H1 (cell line): Measurements from ENCODE around the gene GIGYF2. TPM values are rescaled to one million over a fixed set of nuclear protein-coding genes. Genes with fewer than 3 reads are reported as not detected.

Experiments
- CTCF ChIA-PET: fragments of 300-600 bp; sonication (Branson Sonifier 250); formaldehyde crosslinking; loops from one replicate; lab custom pipeline; 2021; ENCODE audit not compliant: partially characterized antibody; lab: Charles Lee
- POLR2A ChIA-PET: fragments of 300-600 bp; sonication (Branson Sonifier 250); formaldehyde crosslinking; loops from one replicate; lab custom pipeline; 2021; ENCODE audit warnings: inconsistent platforms; ENCODE audit not compliant: partially characterized antibody; lab: Charles Lee
- DNase-seq, 2 experiments: peaks; one replicate each; pipeline versions ENCODE4 v3.0.0 to v3.0.0-alpha.2; 2010 to 2022; ENCODE audit warnings: low spot score in 2 of 2, low read depth in 1 of 2, mixed read lengths in 1 of 2
- FAIRE-seq: peaks from 2 replicates; lab custom pipeline; 2011; peaks lifted over from hg19 to GRCh38; lab: Jason Lieb, UNC
- H2AFZ ChIP-seq: 2 replicates; pipeline ENCODE4 v1.8.1; 2012; ENCODE audit warnings: low read length, inconsistent platforms
- H2AK5ac ChIP-seq: 2 replicates; pipeline ENCODE4 v1.6.1; 2013; ENCODE audit warnings: low read depth, low read length
- H2BK120ac ChIP-seq: replicated peaks from 2 replicates; pipeline ENCODE3; 2013; ENCODE audit warnings: low read depth, low read length, inconsistent platforms
- H2BK12ac ChIP-seq: 2 replicates; pipeline ENCODE4 v1.6.1; 2013; ENCODE audit warnings: low read depth, low read length
- H2BK15ac ChIP-seq: 2 replicates; pipeline ENCODE4 v1.6.1; 2013; ENCODE audit warnings: low read length
- H2BK20ac ChIP-seq: 2 replicates; pipeline ENCODE4 v1.6.1; 2013; ENCODE audit warnings: low read length
- H2BK5ac ChIP-seq: 2 replicates; pipeline ENCODE4 v1.6.1; 2013; ENCODE audit warnings: low read depth, low read length
- H3K14ac ChIP-seq: 2 replicates; pipeline ENCODE4 v1.6.1; 2013; ENCODE audit warnings: inconsistent platforms; ENCODE audit not compliant: insufficient read length
- H3K18ac ChIP-seq: 2 replicates; pipeline ENCODE4 v1.6.1; 2013; ENCODE audit warnings: low read length; ENCODE audit errors: extremely low read depth
- H3K23ac ChIP-seq: 2 replicates; pipeline ENCODE4 v1.6.1; 2013; ENCODE audit warnings: inconsistent platforms; ENCODE audit not compliant: insufficient read length
- H3K23me2 ChIP-seq: 2 replicates; pipeline ENCODE4 v1.6.1; 2013; ENCODE audit warnings: low read depth, low read length
- H3K27ac ChIP-seq: 2 replicates; pipeline ENCODE4 v1.6.1; 2011; ENCODE audit warnings: low read depth, low read length, inconsistent platforms
- H3K27me3 ChIP-seq, 4 experiments: replicated peaks in 1 of 4; 1 replicate in 1 of 4; 2 replicates in 3 of 4; pipeline versions ENCODE4 v1.6.1 to v1.8.1; 2011 to 2013; ENCODE audit warnings: low read length in 3 of 4, mild to moderate bottlenecking in 3 of 4, inconsistent platforms in 2 of 4, mixed read lengths in 2 of 4, moderate library complexity in 1 of 4; ENCODE audit not compliant: control insufficient read depth in 3 of 4, insufficient read depth in 3 of 4; ENCODE audit errors: extremely low read depth in 1 of 4
- H3K36me3 ChIP-seq, 4 experiments: 2 replicates each; pipeline versions ENCODE4 v1.6.1 to v1.8.1; 2011 to 2013; ENCODE audit warnings: mild to moderate bottlenecking in 4 of 4, low read length in 3 of 4, moderate library complexity in 2 of 4, control low read depth in 1 of 4, inconsistent platforms in 1 of 4; ENCODE audit not compliant: insufficient read depth in 4 of 4, control insufficient read depth in 2 of 4
- H3K4ac ChIP-seq: replicated peaks from 2 replicates; pipeline ENCODE3; 2013; ENCODE audit warnings: low read length, low read depth, mixed read lengths, inconsistent platforms; ENCODE audit not compliant: insufficient read length
- H3K4me1 ChIP-seq, 4 experiments: replicated peaks in 1 of 4; 1 replicate in 1 of 4; 2 replicates in 3 of 4; pipeline versions ENCODE4 v1.6.1 to v1.8.1; 2011 to 2013; ENCODE audit warnings: low read length in 3 of 4, inconsistent platforms in 2 of 4, mixed read lengths in 1 of 4; ENCODE audit not compliant: insufficient read depth in 4 of 4, control insufficient read depth in 3 of 4
- H3K4me2 ChIP-seq, 2 experiments: 2 replicates each; pipeline versions ENCODE4 v1.6.1 to v1.8.1; 2011 to 2013; ENCODE audit warnings: low read depth in 2 of 2, low read length in 2 of 2, control low read depth in 1 of 2, inconsistent platforms in 1 of 2, mild to moderate bottlenecking in 1 of 2; ENCODE audit not compliant: insufficient read depth in 1 of 2
- H3K4me3 ChIP-seq, 4 experiments: fragments of 200-600, 300-600 bp in 1 of 4; sonication (generic), shearing (Covaris generic), sonication (Bioruptor Twin) in 1 of 4; 2 replicates each; pipeline versions ENCODE4 v1.5.1 to v1.8.1; 2011 to 2016; ENCODE audit warnings: low read length in 4 of 4, low read depth in 3 of 4, control low read depth in 2 of 4, inconsistent platforms in 2 of 4, mild to moderate bottlenecking in 2 of 4, mixed read lengths in 1 of 4, moderate library complexity in 1 of 4; ENCODE audit not compliant: insufficient read depth in 2 of 4; ENCODE audit errors: extremely low read depth in 1 of 4
- H3K56ac ChIP-seq: replicated peaks from 2 replicates; pipeline ENCODE3; 2013; ENCODE audit warnings: low read depth, mild to moderate bottlenecking, mixed read lengths, low read length, inconsistent platforms; ENCODE audit not compliant: insufficient read length
- H3K79me1 ChIP-seq: 2 replicates; pipeline ENCODE4 v1.6.1; 2013; ENCODE audit warnings: low read depth, low read length, control low read depth
- H3K79me2 ChIP-seq, 2 experiments: 2 replicates each; pipeline versions ENCODE4 v1.6.1 to v1.8.1; 2012 to 2013; ENCODE audit warnings: low read length in 2 of 2, mild to moderate bottlenecking in 2 of 2, inconsistent platforms in 1 of 2; ENCODE audit not compliant: insufficient read depth in 2 of 2, control insufficient read depth in 1 of 2
- H3K9ac ChIP-seq, 4 experiments: replicated peaks in 1 of 4; 1 replicate in 1 of 4; 2 replicates in 3 of 4; pipeline versions ENCODE4 v1.6.1 to v1.8.1; 2011 to 2013; ENCODE audit warnings: low read depth in 3 of 4, low read length in 3 of 4, control low read depth in 2 of 4, mild to moderate bottlenecking in 2 of 4, moderate library complexity in 2 of 4, inconsistent platforms in 1 of 4; ENCODE audit errors: extremely low read depth in 1 of 4
- H3K9me3 ChIP-seq, 2 experiments: 2 replicates each; pipeline versions ENCODE4 v1.6.1 to v1.8.1; 2012 to 2013; ENCODE audit warnings: mild to moderate bottlenecking in 2 of 2, moderate library complexity in 2 of 2, control low read depth in 1 of 2, inconsistent platforms in 1 of 2, low read depth in 1 of 2, low read length in 1 of 2, mixed read lengths in 1 of 2; ENCODE audit not compliant: insufficient read depth in 2 of 2
- H4K20me1 ChIP-seq, 2 experiments: replicated peaks in 1 of 2; 2 replicates each; pipeline versions ENCODE3 to v1.8.1; 2011 to 2013; ENCODE audit warnings: inconsistent platforms in 2 of 2, low read length in 2 of 2, mild to moderate bottlenecking in 1 of 2; ENCODE audit not compliant: insufficient read depth in 2 of 2, control insufficient read depth in 1 of 2
- H4K5ac ChIP-seq: 2 replicates; pipeline ENCODE4 v1.6.1; 2013; ENCODE audit warnings: low read length, low read depth, mixed read lengths, inconsistent platforms; ENCODE audit not compliant: insufficient read length
- H4K8ac ChIP-seq: 2 replicates; pipeline ENCODE4 v1.8.0; 2013; ENCODE audit warnings: mild to moderate bottlenecking, moderate library complexity, low read length, inconsistent platforms; ENCODE audit not compliant: insufficient read depth; ENCODE audit errors: extremely low read depth
- H4K91ac ChIP-seq: replicated peaks from 2 replicates; pipeline ENCODE3; 2013; ENCODE audit warnings: low read length, mixed read lengths, inconsistent platforms; ENCODE audit not compliant: insufficient read length
- CBX8 ChIP-seq: fragments of 300-800, 300-1000 bp; sonication (generic); IDR thresholded peaks from 2 replicates; pipeline ENCODE4 v1.7.1; 2016; ENCODE audit warnings: low read depth, low read length, borderline replicate concordance
- E2F6 ChIP-seq: IDR thresholded peaks from 2 replicates; pipeline ENCODE4 v1.6.1; 2012; ENCODE audit warnings: inconsistent platforms
- EZH2 ChIP-seq: fragments of 200-600 bp; sonication (generic); IDR thresholded peaks from 2 replicates; pipeline ENCODE4 v1.7.1; 2012; ENCODE audit warnings: low read depth, mild to moderate bottlenecking, moderate library complexity, low read length, inconsistent platforms; ENCODE audit not compliant: severe bottlenecking
- GABPA ChIP-seq: IDR thresholded peaks from 2 replicates; pipeline ENCODE4 v1.6.1; 2011; ENCODE audit warnings: mild to moderate bottlenecking, low read length, moderate library complexity, borderline replicate concordance; ENCODE audit not compliant: insufficient read depth
- HDAC2 ChIP-seq, 2 experiments: fragments of 300-600 bp in 1 of 2; sonication (generic) in 1 of 2; IDR thresholded peaks; 2 replicates each; pipeline ENCODE4 v1.6.1; 2011 to 2012; ENCODE audit warnings: low read depth in 2 of 2, low read length in 2 of 2, mild to moderate bottlenecking in 2 of 2, moderate library complexity in 2 of 2, borderline replicate concordance in 1 of 2, inconsistent platforms in 1 of 2
- JUN ChIP-seq: IDR thresholded peaks from 2 replicates; pipeline ENCODE4 v1.6.1; 2011; ENCODE audit warnings: low read depth, mild to moderate bottlenecking, improper control_type of control experiment, low read length
- KDM5A ChIP-seq: fragments of 200-600 bp; IDR thresholded peaks from 2 replicates; pipeline ENCODE4 v1.7.1; 2012; ENCODE audit warnings: mild to moderate bottlenecking, low read length, inconsistent platforms, mixed read lengths
- SIRT6 ChIP-seq: IDR thresholded peaks from one replicate; pipeline ENCODE4 v1.7.1; 2012; ENCODE audit warnings: low read length, inconsistent platforms
- SRF ChIP-seq: IDR thresholded peaks from 2 replicates; pipeline ENCODE4 v1.6.1; 2011; ENCODE audit warnings: mild to moderate bottlenecking, low read depth, low read length, moderate library complexity
- TAF1 ChIP-seq: IDR thresholded peaks from 2 replicates; pipeline ENCODE4 v1.6.1; 2011; ENCODE audit warnings: mild to moderate bottlenecking, low read depth, low read length
- TBP ChIP-seq: IDR thresholded peaks from 2 replicates; pipeline ENCODE4 v1.6.1; 2011; ENCODE audit warnings: low read depth, low read length, improper control_type of control experiment
- TCF12 ChIP-seq: IDR thresholded peaks from 2 replicates; pipeline ENCODE4 v1.6.1; 2011; ENCODE audit warnings: low read depth, mild to moderate bottlenecking, low read length
- WGBS, 2 experiments: shearing (Covaris generic) in 1 of 2; methylation state at CpG; one replicate each; pipeline versions ENCODE4 v1.1.6 to v1.1.7; 2013 to 2015; ENCODE audit warnings: low lambda C conversion rate in 2 of 2, mixed read lengths in 2 of 2, inconsistent platforms in 1 of 2, low coverage in 1 of 2, missing lambda C conversion rate in 1 of 2; ENCODE audit not compliant: insufficient replicate concordance in 2 of 2, insufficient coverage in 1 of 2, insufficient read length in 1 of 2; ENCODE audit errors: extremely low coverage in 1 of 2, missing lambda C conversion rate in 1 of 2; 5-methylcytosine and 5-hydroxymethylcytosine counted together
- polyA plus RNA-seq, 7 experiments: library from polyadenylated mRNA; depleted of rRNA in 3 of 7; stranded (reverse) in 5 of 7; unstranded in 2 of 7; fragments of >200 nt in 5 of 7; fragments of 200-250 nt in 2 of 7; gene quantifications; 1 replicate in 5 of 7; 2 replicates in 1 of 7; 4 replicates in 1 of 7; pipeline versions ENCODE4 v1.2.1 to v1.2.3, GENCODE V29; 2011 to 2013; ENCODE audit warnings: missing spikeins in 2 of 7, mixed read lengths in 2 of 7
- total RNA-seq: library from RNA; stranded (reverse); fragmentation: NEBNext Ultra II Directional; extraction: Animal tissue kit (Norgen Biotek cat#: 25700); gene quantifications from 2 replicates; pipeline ENCODE4 v1.2.1, GENCODE V29; 2021

The GIGYF2 gene
- total and polyA plus RNA-seq, 2 of the 8 experiments (the other 6 are each of a cell fraction or from before 2014, with no cell fraction given) = 22.3 to 62.0 TPM

DNA sequence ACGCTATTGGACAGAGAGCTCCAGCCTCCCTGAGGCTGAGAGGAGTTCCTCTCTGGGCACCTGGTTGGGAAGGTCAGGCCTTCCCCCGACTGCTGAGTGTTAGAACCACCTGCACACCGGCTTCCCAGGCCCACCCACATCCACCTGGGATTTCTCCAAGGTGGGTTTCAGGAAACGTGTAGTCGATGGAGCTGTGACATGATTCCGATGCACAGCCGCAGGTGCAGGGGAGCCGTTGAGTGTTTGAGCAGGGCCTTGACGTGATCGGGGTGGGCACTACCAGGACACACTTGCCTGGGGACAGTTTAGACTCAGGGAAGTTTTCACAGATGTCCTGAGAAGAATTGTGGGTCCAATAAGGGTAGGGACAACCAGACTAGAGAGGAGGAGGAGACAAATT lies 21.8 kb upstream of the GIGYF2 start:
- no peak overlapping the region for H2BK20ac ChIP-seq
- H3K9me3 ChIP-seq = no peaks in the 10 kb centered on the region
- no peak overlapping the region for H2AFZ ChIP-seq
- no peak overlapping the region for H3K14ac ChIP-seq
- H3K9ac ChIP-seq = no peak overlapping the region
- TF ChIP-seq GABPA (no peak), EZH2 (no peak), TCF12 (no peak), E2F6 (no peak), SIRT6 (no peak), HDAC2 (IDR thresholded peaks at IDR 0.05; ENCODE audit: borderline replicate concordance in 1 of 2, low read depth in 2 of 2, low read length in 2 of 2) (no peak), TAF1 (no peak), KDM5A (no peak), TBP (no peak), JUN (no peak), SRF (no peak), CBX8 (no peak)
- H4K5ac ChIP-seq = no peak overlapping the region
- H4K20me1 ChIP-seq = no peaks in the 10 kb centered on the region
- H3K36me3 ChIP-seq = no peaks in the 10 kb centered on the region
- no peaks in the 10 kb centered on the region for H3K79me2 ChIP-seq
- H2BK120ac ChIP-seq = no peak overlapping the region
- H3K23me2 ChIP-seq = no peaks in the 10 kb centered on the region
- ChIA-PET CTCF (no interaction called here), POLR2A (no interaction called here)
- no peak overlapping the region for H3K23ac ChIP-seq
- H4K91ac ChIP-seq = no peak overlapping the region
- no peaks in the 10 kb centered on the region for H3K27me3 ChIP-seq
- FAIRE-seq (no peak), DNase-seq (no peak)
- no peak overlapping the region for H4K8ac ChIP-seq
- H3K27ac ChIP-seq = no peak overlapping the region
- H3K56ac ChIP-seq = no peak overlapping the region
- H3K4me3 ChIP-seq = no peak overlapping the region
- no peak overlapping the region for H2BK5ac ChIP-seq
- no peak overlapping the region for H3K4ac ChIP-seq
- no peaks in the 10 kb centered on the region for H3K4me1 ChIP-seq
- no peak overlapping the region for H2BK15ac ChIP-seq
- WGBS, 2 experiments = 83% methylated on average over 10 of the region's 10 CpGs; no CpG with 5 or more reads in 1 of the 2 experiments
- no peak overlapping the region for H3K4me2 ChIP-seq
- no peaks in the 10 kb centered on the region for H3K79me1 ChIP-seq
- no peak overlapping the region for H2AK5ac ChIP-seq
- no peak overlapping the region for H2BK12ac ChIP-seq
- H3K18ac ChIP-seq = no peak overlapping the region
